GM19351 (cell line): ENCODE data around the gene DNAL4.

Experiments
- ATAC-seq: cut with Tn5 transposase; IDR thresholded peaks from one replicate; pipeline ENCODE4 v1.9.1; 2021; ENCODE audit warnings: mild to moderate bottlenecking, moderate library complexity; ENCODE audit not compliant: unreplicated experiment

The DNAL4 gene

DNA sequence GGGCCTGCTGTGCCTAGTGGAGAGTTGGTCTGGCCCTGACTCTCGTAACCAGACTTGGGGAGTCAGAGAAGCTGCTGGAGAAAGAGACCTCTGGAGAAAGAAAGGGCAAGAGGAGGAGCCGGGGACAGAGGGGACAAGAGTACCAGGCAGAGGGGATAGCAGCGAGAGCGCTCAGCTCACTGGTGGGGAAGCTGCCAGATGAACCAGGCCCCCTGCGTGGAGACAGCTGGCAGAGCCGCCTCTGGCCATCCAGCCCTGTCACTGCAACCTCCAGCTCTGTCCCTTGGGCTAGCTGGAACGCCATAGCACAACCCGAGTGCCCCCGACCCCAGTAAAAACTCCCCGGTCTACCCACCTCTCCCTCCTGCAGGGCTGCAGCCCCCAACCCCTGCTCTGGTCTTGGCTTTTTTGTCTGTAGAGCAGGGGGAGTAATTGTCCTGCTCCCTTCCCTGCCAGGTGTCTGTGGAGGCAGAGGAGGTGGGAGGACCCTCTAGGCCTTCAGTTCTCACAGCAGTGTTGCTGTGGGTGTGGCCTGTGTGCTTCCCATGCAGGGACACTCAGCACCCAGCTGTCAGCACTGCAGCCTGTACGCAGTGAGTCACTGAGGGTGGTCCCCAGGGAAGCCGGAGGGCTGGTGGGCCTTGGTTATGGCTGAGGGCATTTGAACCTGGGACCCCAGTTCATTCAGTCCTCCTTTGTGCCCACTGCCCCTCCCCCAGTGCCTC, 33.3 kb downstream of the DNAL4 start:
- ATAC-seq: no peak

- ATAC-seq: no peak
Observed at GRCh38 chr22:38759005-38759404, 34.9 kb downstream of the DNAL4 start.

GRCh38 chr22:38758276-38758945, 35.5 kb downstream of the DNAL4 start:
- ATAC-seq: no peak

DNA sequence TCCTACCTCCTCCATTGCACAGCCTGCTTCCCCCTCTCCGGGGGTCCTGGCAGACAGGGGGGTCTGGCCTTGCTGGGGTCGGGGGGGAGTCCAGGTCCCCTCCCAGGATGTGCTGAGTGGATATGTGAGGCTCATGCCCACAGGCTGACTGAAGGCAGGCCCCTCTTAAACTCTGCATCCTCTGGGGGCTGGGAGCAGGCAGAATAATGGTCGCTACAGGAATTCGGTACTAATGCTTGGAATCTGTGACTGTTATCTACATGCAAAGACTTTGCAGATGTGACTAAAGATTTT, 36.5 kb downstream of the DNAL4 start:
- ATAC-seq: no peak

DNA sequence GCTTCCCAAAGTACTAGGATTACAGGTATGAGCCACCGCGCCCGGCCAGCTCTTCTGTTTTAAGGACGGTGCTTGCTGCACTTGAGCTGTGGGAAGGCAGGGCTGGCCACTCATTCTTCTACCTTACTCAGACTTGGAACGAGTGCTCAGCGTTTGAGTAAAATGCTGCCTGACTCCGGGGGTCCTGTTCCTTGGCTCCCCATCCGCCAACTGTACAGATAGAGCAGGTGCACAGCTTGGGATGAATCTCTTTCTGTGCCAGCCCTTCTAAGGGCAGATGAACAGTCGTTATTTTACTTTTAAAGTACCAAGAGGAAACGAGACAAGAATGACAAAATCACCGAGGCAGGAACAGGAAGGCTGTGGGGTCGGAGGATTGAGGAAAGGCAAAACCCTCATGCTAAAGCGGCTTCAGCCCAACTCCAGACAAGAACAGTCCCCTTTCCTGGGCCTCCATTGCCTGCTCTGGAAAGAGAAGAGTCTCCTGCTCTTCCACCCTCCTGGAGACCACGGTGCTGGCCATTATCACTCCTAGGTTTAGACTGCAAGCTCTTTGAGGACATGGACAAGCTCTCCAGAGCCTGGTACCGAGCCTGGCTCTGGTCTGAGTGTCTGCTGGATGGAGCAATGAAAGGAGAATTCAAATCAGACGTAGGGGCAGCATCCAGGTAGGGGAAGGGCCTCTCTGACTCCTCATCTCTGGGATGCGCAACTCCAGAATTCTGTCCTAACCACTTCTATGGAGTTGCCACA, 37.1 kb downstream of the DNAL4 start:
- ATAC-seq: no peak

GRCh38 chr22:38755911-38756532, 37.9 kb downstream of the DNAL4 start, which contains the start of gene SUN2:
TSS of gene SUN2 (minus strand) at chr22:38755998. CDS start at chr22:38752628, 3,370 bp downstream.
- peak; percentile 69 for ATAC-seq

DNA sequence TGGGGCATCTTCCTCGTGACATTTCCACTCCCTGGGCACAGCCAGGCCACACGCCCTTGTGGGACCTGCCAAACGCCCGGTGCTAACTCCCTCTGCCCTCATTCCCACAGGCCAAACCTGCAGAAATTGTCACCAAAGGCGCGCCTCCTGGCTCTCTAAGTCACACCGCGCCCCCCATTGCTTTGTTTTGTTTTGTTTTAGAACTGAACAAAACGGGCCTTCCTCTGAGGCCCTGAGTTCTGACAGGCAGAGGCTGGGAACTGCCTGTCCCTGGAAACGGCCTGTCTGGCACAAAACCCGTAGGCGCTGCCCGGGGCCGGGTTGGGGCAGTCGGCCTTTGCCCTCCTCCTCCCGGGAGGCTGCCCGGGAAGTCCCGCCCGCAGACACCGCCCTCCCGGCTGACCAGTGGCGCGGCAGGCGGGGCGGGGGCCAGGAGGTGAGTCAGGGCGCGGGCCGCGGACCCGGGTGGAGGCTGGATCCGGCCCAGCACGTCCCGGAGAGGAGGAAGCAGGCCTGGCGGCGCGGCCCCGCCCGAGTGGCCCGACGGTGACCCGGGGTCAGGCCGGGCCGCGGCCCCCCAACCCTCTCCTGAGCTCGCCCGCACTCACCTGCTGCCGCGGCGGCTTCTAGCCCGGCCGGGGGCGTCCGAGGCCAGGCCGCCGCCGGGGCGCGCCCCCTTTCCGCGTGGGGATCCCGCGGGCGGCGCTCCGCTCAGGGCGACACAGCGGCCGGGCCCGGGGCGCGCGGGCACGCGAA, 38.6 kb downstream of the DNAL4 start:
- ATAC-seq: peak; percentile 21

DNA sequence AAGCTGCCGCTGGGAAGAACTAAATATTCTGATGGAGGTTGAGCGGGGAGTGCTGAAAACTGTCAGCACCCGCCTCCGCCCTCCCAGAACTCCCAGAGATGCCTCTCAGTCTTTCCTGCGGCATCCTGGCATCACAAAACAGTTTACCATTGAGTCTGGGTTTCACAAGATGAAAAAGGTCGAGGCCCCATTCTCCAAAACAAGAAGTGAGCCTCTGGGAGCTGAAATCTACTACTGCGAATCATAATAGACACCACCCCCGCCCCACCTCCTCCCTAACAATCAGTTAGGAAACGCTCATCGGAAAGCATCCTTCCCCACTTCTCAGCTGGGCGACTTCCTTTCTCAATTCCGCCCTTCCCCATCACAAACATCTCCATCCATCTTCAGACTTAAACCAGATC, 39.2 kb downstream of the DNAL4 start:
- no peak for ATAC-seq

DNA sequence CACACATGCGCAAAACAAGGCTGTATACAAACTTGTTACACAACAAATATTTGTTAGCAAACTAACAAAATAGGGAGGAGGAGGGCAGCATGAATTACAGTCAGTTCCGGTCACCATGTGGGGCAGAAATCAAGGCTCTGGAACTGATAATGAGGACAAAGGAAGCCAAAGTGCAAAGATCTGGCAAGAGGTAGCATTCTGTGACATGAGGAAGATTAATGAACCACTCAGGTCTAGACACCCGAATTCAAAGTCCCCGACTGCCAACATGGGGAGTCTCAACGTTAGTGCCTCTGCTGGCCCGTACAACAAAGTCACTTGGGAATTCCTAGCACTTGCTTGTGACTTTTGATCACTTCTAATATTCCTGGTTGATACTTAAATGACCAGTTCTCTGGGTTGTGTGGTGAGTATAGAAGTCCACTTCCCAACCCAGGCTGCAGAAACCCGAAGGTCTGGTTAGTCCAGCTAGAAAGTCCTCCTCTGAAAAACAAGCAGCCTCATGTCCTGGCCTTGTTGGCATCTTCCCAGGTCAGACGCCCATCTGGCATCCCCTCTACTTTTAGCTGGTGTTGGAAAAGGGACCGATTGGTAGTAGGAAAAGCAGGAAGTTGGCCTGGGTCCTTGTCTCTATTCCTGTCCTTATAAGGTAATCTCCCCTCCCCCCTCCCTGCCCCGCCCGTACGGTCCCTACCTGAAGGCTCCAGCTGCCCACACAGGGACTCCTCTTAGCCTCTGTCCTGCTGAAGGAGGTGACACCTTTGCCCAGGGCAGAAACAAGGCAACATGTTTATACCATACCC, 39.8 kb downstream of the DNAL4 start:
- no peak for ATAC-seq

- ATAC-seq: peak; percentile 47
Observed at GRCh38 chr22:38751422-38752346, 42.3 kb downstream of the DNAL4 start.

- no peak for ATAC-seq
Observed at GRCh38 chr22:38751066-38751421, 42.9 kb downstream of the DNAL4 start.

- ATAC-seq: no peak
Observed at GRCh38 chr22:38750638-38751037, 43.3 kb downstream of the DNAL4 start.

- ATAC-seq: no peak
Observed at GRCh38 chr22:38750104-38750503, 43.8 kb downstream of the DNAL4 start.

DNA sequence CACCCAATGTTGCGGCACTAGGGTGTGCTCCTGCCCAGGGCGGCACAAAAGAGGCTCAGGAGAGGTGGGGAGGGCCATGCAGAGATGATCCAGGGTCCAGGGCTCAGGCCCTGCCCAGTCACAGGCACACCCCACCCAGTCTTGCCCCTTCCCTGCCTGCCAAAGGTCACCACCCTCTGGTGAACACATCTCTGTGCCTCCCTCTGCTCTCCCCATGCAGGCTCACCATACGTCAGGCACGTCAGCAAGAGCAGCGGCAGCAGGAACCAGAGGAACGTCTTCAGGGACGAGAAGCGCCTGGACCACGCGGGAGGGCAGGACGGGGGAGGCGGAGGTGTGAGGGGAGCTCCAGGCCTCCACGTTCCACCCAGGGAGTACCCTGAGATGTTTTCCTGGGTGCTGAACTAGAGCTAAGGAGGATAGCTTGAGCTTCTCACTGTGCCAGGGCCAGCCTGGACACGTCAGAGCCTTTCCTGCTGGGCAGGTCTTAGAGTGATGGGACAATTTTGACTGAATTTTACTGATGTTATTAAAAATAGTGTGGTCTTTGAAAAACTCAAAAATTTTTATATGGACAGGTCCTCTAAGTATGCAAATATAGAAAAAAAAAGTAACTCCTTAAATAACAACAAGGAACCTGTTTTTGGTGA, 45.3 kb downstream of the DNAL4 start:
- ATAC-seq: no peak

- no peak for ATAC-seq
Observed at GRCh38 chr22:38745676-38746460, 48.1 kb downstream of the DNAL4 start.

GRCh38 chr22:38744981-38745380, 49.0 kb downstream of the DNAL4 start:
- no peak for ATAC-seq

DNA sequence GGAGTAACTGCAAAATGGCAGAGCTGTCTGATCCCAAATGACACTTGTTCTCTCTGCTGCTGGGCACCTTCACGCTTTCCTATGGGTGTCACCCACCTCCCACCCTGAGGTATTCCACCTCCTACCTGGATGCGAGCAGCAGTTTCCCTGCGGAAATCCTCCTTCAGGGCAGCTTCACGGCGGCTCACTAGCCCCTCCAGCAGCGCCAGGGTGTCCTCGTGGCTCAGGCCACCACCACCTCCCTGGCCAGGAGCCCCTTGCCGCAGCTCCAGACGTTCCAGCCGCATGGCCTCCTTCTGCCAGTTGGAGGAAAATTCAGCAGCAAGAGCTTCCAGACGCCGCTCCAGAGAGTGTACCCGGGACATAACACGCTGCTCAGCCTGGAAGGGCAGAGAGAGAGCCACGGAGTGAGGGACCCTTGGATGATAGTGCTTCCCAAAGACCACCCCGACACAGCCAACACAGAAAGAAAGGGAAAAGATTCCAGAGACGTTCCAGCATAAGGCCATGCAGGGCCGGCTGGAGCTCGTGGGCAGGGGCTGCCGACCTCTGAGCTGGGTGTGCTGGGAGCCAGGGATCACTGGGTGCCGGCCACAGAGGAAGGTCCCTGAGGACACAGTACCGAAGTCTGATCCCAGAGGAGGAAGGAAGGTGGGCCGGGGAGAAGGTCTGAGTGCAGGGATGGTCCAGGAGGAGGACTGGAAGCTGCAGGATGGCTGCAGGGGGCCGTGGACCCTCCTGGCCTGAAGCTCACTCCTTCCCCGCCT, 51.6 kb downstream of the DNAL4 start:
- no peak for ATAC-seq
